HEK293 (cell line): ENCODE results near the gene OR10AG1.

Experiments
- CTCF ChIA-PET: fragments of 350-600 bp; formaldehyde crosslinking; extraction: SDS; loops from one replicate; lab custom pipeline; 2021; ENCODE audit warnings: antibody characterized with exemption; lab: Yijun Ruan, JAX
- POLR2A ChIA-PET: fragments of 300-600 bp; formaldehyde crosslinking; extraction: SDS; loops from one replicate; lab custom pipeline; 2020; ENCODE audit warnings: antibody characterized with exemption, inconsistent platforms; lab: Yijun Ruan, JAX
- H3K27ac ChIP-seq: fragments of 200-500 bp; sonication (Bioruptor generic); 2 replicates; pipeline ENCODE4 v1.5.1; 2014; ENCODE audit warnings: low read depth, low read length, control low read depth, inconsistent platforms; ENCODE audit errors: extremely low read depth
- H3K36me3 ChIP-seq, 2 experiments: fragments of 200-500 bp in 1 of 2; sonication (Bioruptor generic) in 1 of 2; 1 replicate in 1 of 2; 2 replicates in 1 of 2; pipeline ENCODE4 v1.5.1; 2014 to 2017; ENCODE audit warnings: inconsistent platforms in 2 of 2, low read length in 2 of 2; ENCODE audit not compliant: control insufficient read depth in 2 of 2, insufficient read depth in 1 of 2
- H3K4me1 ChIP-seq: fragments of 200-500 bp; sonication (Bioruptor generic); 2 replicates; pipeline ENCODE4 v1.5.1; 2014; ENCODE audit warnings: mild to moderate bottlenecking, low read length, inconsistent platforms; ENCODE audit not compliant: control insufficient read depth, insufficient read depth
- H3K4me3 ChIP-seq: 2 replicates; pipeline ENCODE4 v1.5.1; 2011; ENCODE audit warnings: low read depth, mild to moderate bottlenecking, control low read depth, low read length, moderate library complexity
- H3K9me3 ChIP-seq: fragments of 200-500 bp; sonication (Bioruptor generic); 2 replicates; pipeline ENCODE4 v1.5.1; 2014; ENCODE audit warnings: low read depth, low read length, inconsistent platforms; ENCODE audit not compliant: control insufficient read depth, insufficient read depth
- BCL11B ChIP-seq: fragments of 450-650 bp; formaldehyde crosslinking; IDR thresholded peaks from 2 replicates; pipeline ENCODE4 v1.5.1; 2016; ENCODE audit warnings: low read depth, missing biosample characterization, missing genetic modification characterization
- KLF10 ChIP-seq: fragments of 450-650 bp; IDR thresholded peaks from 2 replicates; pipeline ENCODE4 v1.5.1; 2018; ENCODE audit warnings: missing biosample characterization, mild to moderate bottlenecking, missing genetic modification characterization
- KLF7 ChIP-seq: fragments of 450-650 bp; formaldehyde crosslinking; IDR thresholded peaks from 2 replicates; pipeline ENCODE4 v1.5.1; 2016; ENCODE audit warnings: missing biosample characterization, missing genetic modification characterization, borderline replicate concordance
- KLF8 ChIP-seq: fragments of 450-650 bp; formaldehyde crosslinking; IDR thresholded peaks from 2 replicates; pipeline ENCODE4 v1.5.1; 2016; ENCODE audit warnings: missing biosample characterization, missing genetic modification characterization
- KLF9 ChIP-seq: fragments of 450-650 bp; formaldehyde crosslinking; IDR thresholded peaks from 2 replicates; pipeline ENCODE4 v1.5.1; 2016; ENCODE audit warnings: missing biosample characterization, missing genetic modification characterization, low read depth
- PRDM6 ChIP-seq: fragments of 450-650 bp; formaldehyde crosslinking; IDR thresholded peaks from 2 replicates; pipeline ENCODE4 v1.5.1; 2017; ENCODE audit warnings: missing biosample characterization, missing genetic modification characterization
- REPIN1 ChIP-seq: fragments of 450-650 bp; formaldehyde crosslinking; IDR thresholded peaks from 2 replicates; pipeline ENCODE4 v1.5.1; 2017; ENCODE audit warnings: missing biosample characterization, missing genetic modification characterization, low read depth
- TCF7L2 ChIP-seq: IDR thresholded peaks from 2 replicates; pipeline ENCODE4 v1.6.1; 2011; ENCODE audit warnings: low read depth, mild to moderate bottlenecking, inconsistent platforms, low read length, moderate library complexity, borderline replicate concordance
- ZBTB48 ChIP-seq: fragments of 450-650 bp; formaldehyde crosslinking; IDR thresholded peaks from 2 replicates; pipeline ENCODE4 v1.5.1; 2016; ENCODE audit warnings: missing biosample characterization, missing genetic modification characterization
- ZEB2 ChIP-seq: fragments of 450-650 bp; formaldehyde crosslinking; IDR thresholded peaks from 2 replicates; pipeline ENCODE4 v1.5.1; 2016; ENCODE audit warnings: missing biosample characterization, missing genetic modification characterization
- ZIC2 ChIP-seq: fragments of 450-650 bp; formaldehyde crosslinking; IDR thresholded peaks from 2 replicates; pipeline ENCODE4 v1.5.1; 2016; ENCODE audit warnings: missing biosample characterization, missing genetic modification characterization
- ZNF214 ChIP-seq: fragments of 450-650 bp; formaldehyde crosslinking; IDR thresholded peaks from 2 replicates; pipeline ENCODE4 v1.5.1; 2017; ENCODE audit warnings: missing biosample characterization, mild to moderate bottlenecking, missing genetic modification characterization, borderline replicate concordance
- ZNF239 ChIP-seq: fragments of 450-650 bp; formaldehyde crosslinking; IDR thresholded peaks from 2 replicates; pipeline ENCODE4 v1.5.1; 2016; ENCODE audit warnings: missing biosample characterization, missing genetic modification characterization
- ZNF24 ChIP-seq: fragments of 450-650 bp; formaldehyde crosslinking; IDR thresholded peaks from 2 replicates; pipeline ENCODE4 v1.5.1; 2016; ENCODE audit warnings: missing biosample characterization, missing genetic modification characterization
- ZNF248 ChIP-seq: fragments of 450-650 bp; formaldehyde crosslinking; IDR thresholded peaks from 2 replicates; pipeline ENCODE4 v1.5.1; 2017; ENCODE audit warnings: missing biosample characterization, missing genetic modification characterization
- ZNF324 ChIP-seq: fragments of 450-650 bp; formaldehyde crosslinking; IDR thresholded peaks from 2 replicates; pipeline ENCODE4 v1.5.1; 2016; ENCODE audit warnings: missing biosample characterization, missing genetic modification characterization
- ZNF544 ChIP-seq: fragments of 450-650 bp; formaldehyde crosslinking; IDR thresholded peaks from 2 replicates; pipeline ENCODE4 v1.5.0; 2017; ENCODE audit warnings: missing biosample characterization, missing genetic modification characterization
- ZNF596 ChIP-seq: fragments of 450-650 bp; IDR thresholded peaks from 2 replicates; pipeline ENCODE4 v1.5.0; 2018; ENCODE audit warnings: missing biosample characterization, mild to moderate bottlenecking, missing genetic modification characterization, moderate library complexity
- ZNF624 ChIP-seq: fragments of 450-650 bp; formaldehyde crosslinking; IDR thresholded peaks from 2 replicates; pipeline ENCODE4 v1.5.1; 2017; ENCODE audit warnings: missing biosample characterization, missing genetic modification characterization
- ZNF704 ChIP-seq: fragments of 450-650 bp; formaldehyde crosslinking; IDR thresholded peaks from 2 replicates; pipeline ENCODE4 v1.5.1; 2016; ENCODE audit warnings: missing biosample characterization, missing genetic modification characterization
- ZNF830 ChIP-seq: fragments of 450-650 bp; IDR thresholded peaks from 2 replicates; pipeline ENCODE4 v1.5.0; 2018; ENCODE audit warnings: missing biosample characterization, missing genetic modification characterization, low read depth, mild to moderate bottlenecking, moderate library complexity
- ZNF837 ChIP-seq: fragments of 450-650 bp; formaldehyde crosslinking; IDR thresholded peaks from 2 replicates; pipeline ENCODE4 v1.5.1; 2016; ENCODE audit warnings: missing biosample characterization, missing genetic modification characterization
- TF ChIP-seq, protein P1 (sequence below): fragments of 450-650 bp; formaldehyde crosslinking; IDR thresholded peaks from 2 replicates; pipeline ENCODE4 v1.5.1; 2016; ENCODE audit warnings: missing biosample characterization, missing genetic modification characterization
- TF ChIP-seq, protein P2 (sequence below): fragments of 450-650 bp; formaldehyde crosslinking; IDR thresholded peaks from 2 replicates; pipeline ENCODE4 v1.5.0; 2017; ENCODE audit warnings: missing biosample characterization, missing genetic modification characterization, borderline replicate concordance
- TF ChIP-seq, protein P3 (sequence below): fragments of 450-650 bp; formaldehyde crosslinking; IDR thresholded peaks from 2 replicates; pipeline ENCODE4 v1.5.1; 2017; ENCODE audit warnings: missing biosample characterization, mild to moderate bottlenecking, missing genetic modification characterization, moderate library complexity
- TF ChIP-seq, protein P4 (sequence below): fragments of 450-650 bp; IDR thresholded peaks from 2 replicates; pipeline ENCODE4 v1.5.1; 2018; ENCODE audit warnings: missing biosample characterization, missing genetic modification characterization

Gene OR10AG1

DNA sequence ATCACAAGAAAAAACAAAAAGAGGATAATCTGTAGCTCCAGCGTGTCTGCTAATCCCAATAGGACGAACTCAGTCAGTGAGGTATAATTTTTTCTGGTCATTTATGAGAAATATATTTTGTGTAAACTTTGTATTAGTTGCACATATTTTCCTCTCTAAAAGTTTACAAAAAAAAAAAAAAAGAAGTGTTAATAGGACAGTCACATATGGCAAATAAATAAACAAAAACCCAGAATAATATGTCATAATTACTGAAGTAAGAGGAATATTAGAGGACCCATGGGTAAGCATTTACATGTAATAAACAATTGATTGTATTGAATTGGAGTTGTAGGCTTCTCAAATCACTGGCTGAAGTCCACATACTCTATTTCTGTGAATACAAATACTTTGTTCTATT is 24.8 kb upstream of the OR10AG1 start, which contains the start of gene OR5F1:
TSS of gene OR5F1 (minus strand) at position 101 of the 400 bp plus-strand sequence. CDS start at position 101, 0 bp downstream.
- TF ChIP-seq KLF8 (tag by site-specific recombination) (no peak), KLF10 (tag by site-specific recombination) (no peak), TCF7L2 (no peak), KLF9 (tag by site-specific recombination) (no peak), ZNF324 (no peak), ZNF704 (no peak), ZNF24 (tag by site-specific recombination) (no peak), ZNF596 (no peak), ZNF239 (no peak)
- TF ChIP-seq, all 188 proteins: peak for 0
- Histone ChIP-seq H3K36me3 (no peaks in the 10 kb centered on the region), H3K4me3 (no peak within 1 kb of the TSS), H3K9me3 (no peaks in the 10 kb centered on the region), H3K27ac (no peak within 1 kb of the TSS), H3K4me1 (no peaks in the 10 kb centered on the region)
- ChIA-PET CTCF (no interaction called here), POLR2A (no interaction called here)

GRCh38 chr11:55970935-55971334 is 1.2 kb upstream of the OR10AG1 start:
- CTCF ChIA-PET: no interaction called here
- H3K36me3 ChIP-seq: no peaks in the 10 kb centered on the region
- TF ChIP-seq KLF7 (tag by site-specific recombination) (no peak), ZNF837 (tag by site-specific recombination) (no peak), ZNF624 (tag by site-specific recombination) (no peak), ZBTB48 (no peak), BCL11B (tag by site-specific recombination) (no peak), PRDM6 (tag by site-specific recombination) (no peak)
- TF ChIP-seq, protein P1, sequence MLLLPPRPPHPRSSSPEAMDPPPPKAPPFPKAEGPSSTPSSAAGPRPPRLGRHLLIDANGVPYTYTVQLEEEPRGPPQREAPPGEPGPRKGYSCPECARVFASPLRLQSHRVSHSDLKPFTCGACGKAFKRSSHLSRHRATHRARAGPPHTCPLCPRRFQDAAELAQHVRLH: no peak
- TF ChIP-seq, protein P2, sequence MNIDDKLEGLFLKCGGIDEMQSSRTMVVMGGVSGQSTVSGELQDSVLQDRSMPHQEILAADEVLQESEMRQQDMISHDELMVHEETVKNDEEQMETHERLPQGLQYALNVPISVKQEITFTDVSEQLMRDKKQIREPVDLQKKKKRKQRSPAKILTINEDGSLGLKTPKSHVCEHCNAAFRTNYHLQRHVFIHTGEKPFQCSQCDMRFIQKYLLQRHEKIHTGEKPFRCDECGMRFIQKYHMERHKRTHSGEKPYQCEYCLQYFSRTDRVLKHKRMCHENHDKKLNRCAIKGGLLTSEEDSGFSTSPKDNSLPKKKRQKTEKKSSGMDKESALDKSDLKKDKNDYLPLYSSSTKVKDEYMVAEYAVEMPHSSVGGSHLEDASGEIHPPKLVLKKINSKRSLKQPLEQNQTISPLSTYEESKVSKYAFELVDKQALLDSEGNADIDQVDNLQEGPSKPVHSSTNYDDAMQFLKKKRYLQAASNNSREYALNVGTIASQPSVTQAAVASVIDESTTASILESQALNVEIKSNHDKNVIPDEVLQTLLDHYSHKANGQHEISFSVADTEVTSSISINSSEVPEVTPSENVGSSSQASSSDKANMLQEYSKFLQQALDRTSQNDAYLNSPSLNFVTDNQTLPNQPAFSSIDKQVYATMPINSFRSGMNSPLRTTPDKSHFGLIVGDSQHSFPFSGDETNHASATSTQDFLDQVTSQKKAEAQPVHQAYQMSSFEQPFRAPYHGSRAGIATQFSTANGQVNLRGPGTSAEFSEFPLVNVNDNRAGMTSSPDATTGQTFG: no peak
- TF ChIP-seq, all 188 proteins: peak for 0
- H3K4me3 ChIP-seq: no peak overlapping the region
- POLR2A ChIA-PET: no interaction called here
- no peaks in the 10 kb centered on the region for H3K4me1 ChIP-seq
- no peak overlapping the region for H3K27ac ChIP-seq
- H3K9me3 ChIP-seq: no peaks in the 10 kb centered on the region

DNA sequence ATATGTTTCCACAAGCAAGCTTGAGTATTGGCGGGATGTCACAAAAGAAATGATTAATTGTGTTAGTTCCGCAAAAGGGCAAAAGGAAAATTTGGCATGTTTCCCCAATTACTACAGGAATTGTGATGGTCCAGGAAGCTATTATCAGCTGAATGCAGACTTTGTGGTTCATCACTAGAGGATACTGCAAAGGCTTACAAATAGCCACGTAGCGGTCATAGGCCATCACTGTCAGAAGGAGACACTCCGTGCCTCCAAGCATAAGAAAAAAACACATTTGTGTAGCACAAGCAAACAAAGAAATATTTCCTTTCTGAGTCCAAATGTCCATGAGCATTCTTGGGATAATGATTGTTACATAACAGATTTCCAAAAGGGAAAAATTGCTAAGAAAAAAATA is 1.8 kb downstream of the OR10AG1 start:
- H3K36me3 ChIP-seq: no peaks in the 10 kb centered on the region
- ChIA-PET CTCF (no interaction called here), POLR2A (no interaction called here)
- no peaks in the 10 kb centered on the region for H3K9me3 ChIP-seq
- no peak overlapping the region for H3K27ac ChIP-seq
- no peak overlapping the region for H3K4me3 ChIP-seq
- no peaks in the 10 kb centered on the region for H3K4me1 ChIP-seq
- TF ChIP-seq ZEB2 (tag by site-specific recombination) (no peak), ZNF214 (no peak), REPIN1 (tag by site-specific recombination) (no peak), ZNF544 (tag by site-specific recombination) (no peak), ZNF248 (tag by site-specific recombination) (no peak), ZNF830 (no peak), ZIC2 (tag by site-specific recombination) (no peak), KLF7 (tag by site-specific recombination) (no peak)
- TF ChIP-seq, protein P3, sequence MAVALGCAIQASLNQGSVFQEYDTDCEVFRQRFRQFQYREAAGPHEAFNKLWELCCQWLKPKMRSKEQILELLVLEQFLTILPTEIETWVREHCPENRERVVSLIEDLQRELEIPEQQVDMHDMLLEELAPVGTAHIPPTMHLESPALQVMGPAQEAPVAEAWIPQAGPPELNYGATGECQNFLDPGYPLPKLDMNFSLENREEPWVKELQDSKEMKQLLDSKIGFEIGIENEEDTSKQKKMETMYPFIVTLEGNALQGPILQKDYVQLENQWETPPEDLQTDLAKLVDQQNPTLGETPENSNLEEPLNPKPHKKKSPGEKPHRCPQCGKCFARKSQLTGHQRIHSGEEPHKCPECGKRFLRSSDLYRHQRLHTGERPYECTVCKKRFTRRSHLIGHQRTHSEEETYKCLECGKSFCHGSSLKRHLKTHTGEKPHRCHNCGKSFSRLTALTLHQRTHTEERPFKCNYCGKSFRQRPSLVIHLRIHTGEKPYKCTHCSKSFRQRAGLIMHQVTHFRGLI (tag by site-specific recombination): no peak
- TF ChIP-seq, protein P4, sequence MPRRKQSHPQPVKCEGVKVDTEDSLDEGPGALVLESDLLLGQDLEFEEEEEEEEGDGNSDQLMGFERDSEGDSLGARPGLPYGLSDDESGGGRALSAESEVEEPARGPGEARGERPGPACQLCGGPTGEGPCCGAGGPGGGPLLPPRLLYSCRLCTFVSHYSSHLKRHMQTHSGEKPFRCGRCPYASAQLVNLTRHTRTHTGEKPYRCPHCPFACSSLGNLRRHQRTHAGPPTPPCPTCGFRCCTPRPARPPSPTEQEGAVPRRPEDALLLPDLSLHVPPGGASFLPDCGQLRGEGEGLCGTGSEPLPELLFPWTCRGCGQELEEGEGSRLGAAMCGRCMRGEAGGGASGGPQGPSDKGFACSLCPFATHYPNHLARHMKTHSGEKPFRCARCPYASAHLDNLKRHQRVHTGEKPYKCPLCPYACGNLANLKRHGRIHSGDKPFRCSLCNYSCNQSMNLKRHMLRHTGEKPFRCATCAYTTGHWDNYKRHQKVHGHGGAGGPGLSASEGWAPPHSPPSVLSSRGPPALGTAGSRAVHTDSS (tag by site-specific recombination): no peak
